ENCODE results near the gene SLFN12. TPM values are rescaled to one million over a fixed set of nuclear protein-coding genes. Genes with fewer than 3 reads are reported as not detected.

Gene SLFN12
- total RNA-seq, 2 donors from 2014 or later, result 2.8 to 3.8 TPM

DNA sequence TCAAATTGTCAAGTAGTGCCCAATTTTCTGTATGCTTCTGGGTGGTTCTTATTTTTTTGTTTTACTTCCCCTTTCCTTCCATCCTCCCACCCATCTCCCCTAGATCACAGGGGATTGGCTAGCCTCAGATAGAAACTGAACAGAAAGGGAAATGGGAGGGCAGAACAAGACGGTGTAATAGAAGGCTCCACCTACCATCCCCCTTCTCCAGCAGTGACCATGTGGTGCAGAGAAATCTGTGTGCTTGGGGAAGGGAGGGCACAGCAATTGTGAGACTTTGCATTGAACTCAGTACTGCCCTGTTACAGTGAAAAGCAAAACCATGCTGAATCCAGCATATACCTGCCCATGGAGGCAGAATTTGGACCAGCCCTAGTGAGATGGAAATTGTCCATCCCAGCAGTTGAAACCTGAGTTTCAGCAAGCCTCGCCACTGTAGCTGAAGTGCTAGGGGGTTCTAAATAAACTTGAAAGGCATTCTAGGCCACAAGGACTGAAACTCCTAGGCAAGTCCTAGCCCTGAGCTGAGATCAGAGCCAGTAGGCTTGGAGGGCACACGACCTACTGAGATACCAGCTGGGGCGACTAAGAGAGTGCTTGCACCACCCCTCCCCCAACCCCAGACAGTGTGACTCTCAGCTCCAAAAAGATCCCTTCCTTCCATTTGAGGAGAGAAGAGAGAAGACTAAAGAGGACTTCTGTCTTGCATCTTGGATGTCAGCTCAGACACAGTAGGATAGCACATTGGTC, 64.0 kb downstream of the SLFN12 start:
- intact Hi-C loops (cut with DNase I, micrococcal nuclease), result no loop called here
- DNase-seq, result peak in 1 of 2 donors; percentile 33
- peak; percentile 50 for ATAC-seq

DNA sequence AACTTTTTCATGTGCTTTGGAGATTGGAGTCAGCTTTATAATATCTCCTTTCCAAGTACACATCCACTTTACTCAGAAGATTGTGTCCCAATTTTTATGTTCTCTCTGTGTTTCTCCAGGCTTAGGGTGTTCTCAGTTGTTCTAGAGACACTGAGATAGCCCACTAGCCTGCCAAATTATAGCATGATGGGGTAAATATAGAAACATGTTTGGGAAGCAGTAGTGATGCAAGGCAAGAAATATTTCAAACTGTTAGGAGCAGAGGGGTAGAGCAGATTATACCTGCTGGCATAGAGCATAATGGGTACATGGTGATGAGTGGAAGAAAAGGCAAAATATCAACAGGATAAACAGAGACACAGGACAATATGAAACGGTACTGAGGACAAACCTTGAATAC, 71.3 kb downstream of the SLFN12 start:
- no peak for DNase-seq
- ATAC-seq, result no peak
- intact Hi-C loops (cut with DNase I, micrococcal nuclease), result no loop called here

Other genes with a start within 250 kb of the SLFN12 start
- not detected for gene SLC35G3, start 238.1 kb downstream of the SLFN12 start, total RNA-seq
- 10 to 100 TPM in 1 of 2 donors, 1 to 10 TPM in 1; 7.7 to 12.8 TPM for gene SLFN5, start 189.4 kb downstream of the SLFN12 start, total RNA-seq
- gene SLFN11, start 58.9 kb downstream of the SLFN12 start, total RNA-seq, result 1 to 10 TPM; 3.7 to 7.7 TPM
- 10 to 100 TPM in 1 of 2 donors, 1 to 10 TPM in 1; 8.6 to 12.5 TPM for gene SLFN13, start 16.3 kb upstream of the SLFN12 start, total RNA-seq
- gene SLFN12L, start 105.2 kb upstream of the SLFN12 start, total RNA-seq, result 1 to 10 TPM; 1.3 to 2.0 TPM
- not detected for gene SLFN14, start 128.3 kb upstream of the SLFN12 start, total RNA-seq
- 1 to 10 TPM; 2.8 to 4.7 TPM for gene PEX12, start 146.1 kb upstream of the SLFN12 start, total RNA-seq
- 100 to 1,000 TPM; 154 to 190 TPM for gene AP2B1, start 154.8 kb upstream of the SLFN12 start, total RNA-seq